Mesothelial cell of epicardium (in vitro differentiated cells): ENCODE data around the gene FAM181A. TPM values are rescaled to one million over a fixed set of nuclear protein-coding genes. Genes with fewer than 3 reads are reported as not detected.
A peak's percentile ranks its signal among the peaks of the same experiment; 100 is the strongest.

Experiments
- DNase-seq, 2 experiments: peaks; one replicate each; pipeline ENCODE4 v3.0.0; 2021; ENCODE audit warnings: low spot score in 2 of 2; ENCODE audit not compliant: unreplicated experiment in 2 of 2
- H3K27ac Mint-ChIP-seq: 2 replicates; pipeline ENCODE4 v1.8.0; 2021; ENCODE audit warnings: mixed read lengths
- H3K27me3 Mint-ChIP-seq: 2 replicates; pipeline ENCODE4 v1.8.0; 2021; ENCODE audit warnings: low read depth, mixed read lengths
- H3K36me3 Mint-ChIP-seq: 2 replicates; pipeline ENCODE4 v1.8.0; 2021; ENCODE audit warnings: mixed read lengths
- H3K4me1 Mint-ChIP-seq: 2 replicates; pipeline ENCODE4 v1.8.0; 2021; ENCODE audit warnings: mixed read lengths
- H3K4me3 Mint-ChIP-seq: 2 replicates; pipeline ENCODE4 v1.8.0; 2021; ENCODE audit warnings: mild to moderate bottlenecking, moderate library complexity, mixed read lengths
- H3K9me3 Mint-ChIP-seq: 2 replicates; pipeline ENCODE4 v1.8.0; 2021; ENCODE audit warnings: mixed read lengths
- CTCF ChIP-seq: fragments of 200-600 bp; sonication (generic); IDR thresholded peaks from one replicate; pipeline ENCODE4 v1.5.0; 2021; ENCODE audit warnings: antibody characterized with exemption; ENCODE audit not compliant: unreplicated experiment
- total RNA-seq: library from RNA; stranded (reverse); gene quantifications from 3 replicates; pipeline ENCODE4 v1.2.1, GENCODE V29; 2021

The FAM181A gene
- total RNA-seq, 1 donor from 2014 or later, result not detected

- Mint-ChIP-seq H3K27ac (no peak overlapping the region), H3K4me3 (no peak overlapping the region), H3K36me3 (no peaks in the 10 kb centered on the region), H3K9me3 (no peaks in the 10 kb centered on the region), H3K27me3 (peaks cover 19% of the 10 kb centered on the region), H3K4me1 (peaks cover 2% of the 10 kb centered on the region)
- peak; percentile 69 for TF ChIP-seq CTCF
- DNase-seq, result peak in 1 of 2 experiments; percentile 59
These were observed 20.5 kb upstream of the FAM181A start for GRCh38 chr14:93906341-93907329.

- Mint-ChIP-seq H3K9me3 (no peaks in the 10 kb centered on the region), H3K36me3 (no peaks in the 10 kb centered on the region), H3K27me3 (peaks cover 4% of the 10 kb centered on the region), H3K4me3 (no peak overlapping the region), H3K4me1 (no peaks in the 10 kb centered on the region), H3K27ac (no peak overlapping the region)
- TF ChIP-seq CTCF, result no peak
- DNase-seq, result no peak
These were observed 17.6 kb upstream of the FAM181A start for GRCh38 chr14:93909429-93910128.

- H3K27me3 Mint-ChIP-seq, result peaks cover 5% of the 10 kb centered on the region
- no peak overlapping the region for H3K27ac Mint-ChIP-seq
- no peaks in the 10 kb centered on the region for H3K4me1 Mint-ChIP-seq
- no peaks in the 10 kb centered on the region for H3K36me3 Mint-ChIP-seq
- no peaks in the 10 kb centered on the region for H3K9me3 Mint-ChIP-seq
- no peak for TF ChIP-seq CTCF
- H3K4me3 Mint-ChIP-seq, result no peak overlapping the region
- no peak for DNase-seq
These were observed 15.0 kb upstream of the FAM181A start for GRCh38 chr14:93911975-93912615.

GRCh38 chr14:93912782-93913181 lies 14.4 kb upstream of the FAM181A start:
- no peak for TF ChIP-seq CTCF
- Mint-ChIP-seq H3K27ac (no peak overlapping the region), H3K36me3 (no peaks in the 10 kb centered on the region), H3K9me3 (no peaks in the 10 kb centered on the region), H3K4me1 (no peaks in the 10 kb centered on the region), H3K4me3 (no peak overlapping the region), H3K27me3 (peaks cover 5% of the 10 kb centered on the region)
- DNase-seq, result no peak

- H3K4me3 Mint-ChIP-seq, result no peak overlapping the region
- H3K36me3 Mint-ChIP-seq, result no peaks in the 10 kb centered on the region
- TF ChIP-seq CTCF, result no peak
- DNase-seq, result no peak
- H3K9me3 Mint-ChIP-seq, result no peaks in the 10 kb centered on the region
- H3K27ac Mint-ChIP-seq, result no peak overlapping the region
- no peaks in the 10 kb centered on the region for H3K4me1 Mint-ChIP-seq
- H3K27me3 Mint-ChIP-seq, result peaks cover 6% of the 10 kb centered on the region
These were observed 12.9 kb upstream of the FAM181A start for GRCh38 chr14:93914278-93914677.
